Measurements from ENCODE around the gene SH2D1B.

DNA sequence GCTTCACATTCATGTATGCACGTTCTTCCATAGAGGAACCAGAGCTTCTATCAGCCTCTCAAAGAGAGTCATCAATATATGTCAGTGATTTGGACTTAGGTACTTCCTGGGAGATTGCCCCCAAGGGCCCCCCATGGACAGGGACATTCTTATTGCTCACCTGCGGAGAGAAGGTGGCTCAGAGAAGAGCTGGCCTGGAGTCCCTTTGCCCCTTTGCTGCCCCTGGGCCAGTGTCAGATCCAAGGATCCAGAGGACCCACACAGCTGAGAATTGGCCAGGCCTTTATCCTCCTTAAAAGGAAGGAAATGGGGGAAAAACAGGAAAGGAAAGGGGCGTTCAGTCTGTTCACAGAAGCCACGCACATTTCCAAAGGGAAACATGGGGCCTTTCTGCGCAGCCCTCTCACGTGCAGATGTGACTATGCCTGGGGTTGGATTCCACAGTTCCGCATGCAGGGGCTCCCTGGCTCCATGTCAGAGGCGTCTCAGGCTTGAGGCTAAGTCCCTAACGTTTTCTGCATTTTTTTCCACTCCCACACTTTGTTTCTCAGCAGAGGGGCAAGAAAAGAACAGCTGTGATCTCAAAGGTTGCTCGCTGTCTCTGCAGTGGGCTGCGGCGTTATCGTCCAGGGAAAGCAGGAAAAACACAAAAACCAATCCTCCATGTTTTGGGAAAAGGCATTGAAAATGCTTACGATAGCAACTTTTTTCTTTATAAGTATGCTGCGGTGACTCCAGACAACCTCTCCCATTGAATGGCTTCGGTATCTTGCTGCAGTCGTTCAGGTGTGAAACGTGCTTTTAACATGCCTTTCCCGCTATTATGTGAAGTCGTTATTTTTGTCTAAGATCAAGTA, 24.5 kb downstream of the SH2D1B start:
- TF ChIP-seq, protein P1, sequence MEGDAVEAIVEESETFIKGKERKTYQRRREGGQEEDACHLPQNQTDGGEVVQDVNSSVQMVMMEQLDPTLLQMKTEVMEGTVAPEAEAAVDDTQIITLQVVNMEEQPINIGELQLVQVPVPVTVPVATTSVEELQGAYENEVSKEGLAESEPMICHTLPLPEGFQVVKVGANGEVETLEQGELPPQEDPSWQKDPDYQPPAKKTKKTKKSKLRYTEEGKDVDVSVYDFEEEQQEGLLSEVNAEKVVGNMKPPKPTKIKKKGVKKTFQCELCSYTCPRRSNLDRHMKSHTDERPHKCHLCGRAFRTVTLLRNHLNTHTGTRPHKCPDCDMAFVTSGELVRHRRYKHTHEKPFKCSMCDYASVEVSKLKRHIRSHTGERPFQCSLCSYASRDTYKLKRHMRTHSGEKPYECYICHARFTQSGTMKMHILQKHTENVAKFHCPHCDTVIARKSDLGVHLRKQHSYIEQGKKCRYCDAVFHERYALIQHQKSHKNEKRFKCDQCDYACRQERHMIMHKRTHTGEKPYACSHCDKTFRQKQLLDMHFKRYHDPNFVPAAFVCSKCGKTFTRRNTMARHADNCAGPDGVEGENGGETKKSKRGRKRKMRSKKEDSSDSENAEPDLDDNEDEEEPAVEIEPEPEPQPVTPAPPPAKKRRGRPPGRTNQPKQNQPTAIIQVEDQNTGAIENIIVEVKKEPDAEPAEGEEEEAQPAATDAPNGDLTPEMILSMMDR (IDR thresholded peaks at IDR 0.05; ENCODE audit: poor library complexity) = no peak
- TF ChIP-seq EZH2 (IDR thresholded peaks at IDR 0.05; ENCODE audit: borderline replicate concordance) (no peak), EZH2phosphoT487 (IDR thresholded peaks at IDR 0.05; ENCODE audit: low read depth, severe bottlenecking, unreplicated experiment) (no peak)

Measured in hepatocyte (in vitro differentiated cells).